Measurements from ENCODE around the gene ADARB1.

DNA sequence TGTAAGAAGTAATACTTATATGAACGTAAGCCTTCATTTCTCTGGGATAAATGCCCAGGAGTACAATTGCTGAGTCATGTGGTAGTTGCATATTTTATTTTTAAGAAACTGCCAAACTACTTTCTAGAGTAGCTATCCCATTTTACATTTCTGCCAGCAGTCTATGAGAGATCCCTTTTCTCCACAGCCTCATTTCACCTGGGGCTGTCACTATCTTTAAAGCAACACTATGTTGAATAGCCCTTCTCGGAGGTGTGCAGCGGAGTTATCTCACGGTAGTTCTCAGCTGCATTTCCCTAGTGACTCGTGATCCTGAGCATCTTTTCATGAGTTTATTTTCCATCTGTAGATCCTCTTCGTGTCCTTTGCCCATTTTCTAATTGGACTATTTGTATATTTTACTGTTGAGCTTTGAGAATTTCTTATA lies 93.4 kb downstream of the ADARB1 start:
- TF ChIP-seq, protein P1, sequence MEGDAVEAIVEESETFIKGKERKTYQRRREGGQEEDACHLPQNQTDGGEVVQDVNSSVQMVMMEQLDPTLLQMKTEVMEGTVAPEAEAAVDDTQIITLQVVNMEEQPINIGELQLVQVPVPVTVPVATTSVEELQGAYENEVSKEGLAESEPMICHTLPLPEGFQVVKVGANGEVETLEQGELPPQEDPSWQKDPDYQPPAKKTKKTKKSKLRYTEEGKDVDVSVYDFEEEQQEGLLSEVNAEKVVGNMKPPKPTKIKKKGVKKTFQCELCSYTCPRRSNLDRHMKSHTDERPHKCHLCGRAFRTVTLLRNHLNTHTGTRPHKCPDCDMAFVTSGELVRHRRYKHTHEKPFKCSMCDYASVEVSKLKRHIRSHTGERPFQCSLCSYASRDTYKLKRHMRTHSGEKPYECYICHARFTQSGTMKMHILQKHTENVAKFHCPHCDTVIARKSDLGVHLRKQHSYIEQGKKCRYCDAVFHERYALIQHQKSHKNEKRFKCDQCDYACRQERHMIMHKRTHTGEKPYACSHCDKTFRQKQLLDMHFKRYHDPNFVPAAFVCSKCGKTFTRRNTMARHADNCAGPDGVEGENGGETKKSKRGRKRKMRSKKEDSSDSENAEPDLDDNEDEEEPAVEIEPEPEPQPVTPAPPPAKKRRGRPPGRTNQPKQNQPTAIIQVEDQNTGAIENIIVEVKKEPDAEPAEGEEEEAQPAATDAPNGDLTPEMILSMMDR (IDR thresholded peaks at IDR 0.05; ENCODE audit: poor library complexity) = no peak
- TF ChIP-seq EZH2phosphoT487 (IDR thresholded peaks at IDR 0.05; ENCODE audit: low read depth, severe bottlenecking, unreplicated experiment) (no peak), EZH2 (IDR thresholded peaks at IDR 0.05; ENCODE audit: borderline replicate concordance) (no peak)
